ENCODE results near the gene ATP7A. TPM values are rescaled to one million over a fixed set of nuclear protein-coding genes. Genes with fewer than 3 reads are reported as not detected.
"Not testable (repeated sequence)": the region's sequence is repeated elsewhere in the genome, so short reads cannot be mapped to it uniquely, and the experiment has no call there.

The ATP7A gene
- total and polyA plus RNA-seq, 7 experiments from 2014 or later = 5.4 to 17.4 (median 13.4) TPM

- no peak for DNase-seq
- Mint-ChIP-seq H3K9me3 (peaks cover 0 to 2% (median 0%) of the 10 kb centered on the region in 11 donors), H3K27me3 (no peaks in the 10 kb centered on the region), H3K27ac (peak overlapping the region in 1 of 9 donors; percentile 78), H3K4me1 (peaks cover 18 to 43% (median 32%) of the 10 kb centered on the region in 7 donors), H3K36me3 (peaks cover 0 to 6% (median 0%) of the 10 kb centered on the region in 5 donors), H3K4me3 (peak overlapping the region in 1 of 10 donors; percentile 25)
- no peak for ATAC-seq
- Histone ChIP-seq H3K4me1 (ENCODE audit: control insufficient read depth in 2 of 2, insufficient read depth in 2 of 2, low read length in 2 of 2) (no peaks in the 10 kb centered on the region), H3K27ac (ENCODE audit: low read depth, low read length) (no peak overlapping the region), H3K36me3 (ENCODE audit: control insufficient read depth in 2 of 3, insufficient read depth in 3 of 3, low read length in 3 of 3) (no peaks in the 10 kb centered on the region), H3K9me3 (ENCODE audit: control insufficient read depth in 2 of 3, low read length in 3 of 3) (no peaks in the 10 kb centered on the region), H3K4me3 (ENCODE audit: low read length) (no peak overlapping the region), H3K27me3 (ENCODE audit: control insufficient read depth in 2 of 2, insufficient read depth in 2 of 2, low read length in 2 of 2) (no peaks in the 10 kb centered on the region)
- ChIA-PET CTCF (no interaction called here), POLR2A (no interaction called here)
- intact Hi-C loops (cut with micrococcal nuclease) = loop anchor here (10.0 kb wide), 3 partner anchors 596 to 1744 kb away; partner anchors contain the start of gene PBDC1 (in 1 of the 2)
Observed at GRCh38 chrX:77918568-77918967, 8.1 kb downstream of the ATP7A start.

GRCh38 chrX:77919370-77919769 lies 8.9 kb downstream of the ATP7A start:
- POLR2A ChIA-PET; ATAC-seq; H3K36me3 Mint-ChIP-seq; H3K4me3 Mint-ChIP-seq; H3K4me3 ChIP-seq (ENCODE audit: low read length); H3K27me3 ChIP-seq (ENCODE audit: control insufficient read depth in 2 of 2, insufficient read depth in 2 of 2, low read length in 2 of 2); H3K36me3 ChIP-seq (ENCODE audit: control insufficient read depth in 2 of 3, insufficient read depth in 3 of 3, low read length in 3 of 3); DNase-seq; H3K27me3 Mint-ChIP-seq; H3K27ac ChIP-seq (ENCODE audit: low read depth, low read length); H3K9me3 Mint-ChIP-seq; CTCF ChIA-PET; H3K4me1 ChIP-seq (ENCODE audit: control insufficient read depth in 2 of 2, insufficient read depth in 2 of 2, low read length in 2 of 2); H3K9me3 ChIP-seq (ENCODE audit: control insufficient read depth in 2 of 3, low read length in 3 of 3): not testable (repeated sequence)
- H3K27ac Mint-ChIP-seq = peak overlapping the region in 3 of 9 donors; percentile 13 to 62 (median 41)
- intact Hi-C loops (cut with micrococcal nuclease) = loop anchor here (10.0 kb wide), 3 partner anchors 595 to 1745 kb away; partner anchors contain the start of gene PBDC1 (in 1 of the 2)
- peaks cover 18 to 44% (median 31%) of the 10 kb centered on the region in 7 donors for H3K4me1 Mint-ChIP-seq

- Histone ChIP-seq H3K27ac (ENCODE audit: low read depth, low read length) (no peak overlapping the region), H3K27me3 (ENCODE audit: control insufficient read depth in 2 of 2, insufficient read depth in 2 of 2, low read length in 2 of 2) (no peaks in the 10 kb centered on the region), H3K9me3 (ENCODE audit: control insufficient read depth in 2 of 3, low read length in 3 of 3) (no peaks in the 10 kb centered on the region), H3K4me3 (ENCODE audit: low read length) (no peak overlapping the region), H3K4me1 (ENCODE audit: control insufficient read depth in 2 of 2, insufficient read depth in 2 of 2, low read length in 2 of 2) (no peaks in the 10 kb centered on the region), H3K36me3 (ENCODE audit: control insufficient read depth in 2 of 3, insufficient read depth in 3 of 3, low read length in 3 of 3) (no peaks in the 10 kb centered on the region)
- H3K36me3 Mint-ChIP-seq = peaks cover 0 to 6% (median 0%) of the 10 kb centered on the region in 5 donors
- peak overlapping the region in 1 of 9 donors; percentile 29 for H3K27ac Mint-ChIP-seq
- POLR2A ChIA-PET = no interaction called here
- intact Hi-C loops (cut with micrococcal nuclease) = no loop called here
- CTCF ChIA-PET = no interaction called here
- ATAC-seq (no peak), DNase-seq (no peak)
- peaks cover 6 to 26% (median 12%) of the 10 kb centered on the region in 7 donors for H3K4me1 Mint-ChIP-seq
- peaks cover 0 to 2% (median 0%) of the 10 kb centered on the region in 11 donors for H3K9me3 Mint-ChIP-seq
- H3K27me3 Mint-ChIP-seq = no peaks in the 10 kb centered on the region
- H3K4me3 Mint-ChIP-seq = no peak overlapping the region
Observed at GRCh38 chrX:77922787-77923186, 12.3 kb downstream of the ATP7A start.

- H3K36me3 ChIP-seq (ENCODE audit: control insufficient read depth in 2 of 3, insufficient read depth in 3 of 3, low read length in 3 of 3) = no peaks in the 10 kb centered on the region
- no peaks in the 10 kb centered on the region for H3K27me3 ChIP-seq (ENCODE audit: control insufficient read depth in 2 of 2, insufficient read depth in 2 of 2, low read length in 2 of 2)
- peaks cover 6 to 20% (median 10%) of the 10 kb centered on the region in 7 donors for H3K4me1 Mint-ChIP-seq
- H3K9me3 Mint-ChIP-seq = peaks cover 0 to 2% (median 0%) of the 10 kb centered on the region in 11 donors
- no peak overlapping the region for H3K4me3 Mint-ChIP-seq
- no peaks in the 10 kb centered on the region for H3K27me3 Mint-ChIP-seq
- intact Hi-C loops (cut with micrococcal nuclease) = no loop called here
- no peak overlapping the region for H3K27ac Mint-ChIP-seq
- no peak overlapping the region for H3K4me3 ChIP-seq (ENCODE audit: low read length)
- ChIA-PET CTCF (no interaction called here), POLR2A (no interaction called here)
- no peaks in the 10 kb centered on the region for H3K9me3 ChIP-seq (ENCODE audit: control insufficient read depth in 2 of 3, low read length in 3 of 3)
- ATAC-seq = no peak
- peaks cover 0 to 8% (median 0%) of the 10 kb centered on the region in 5 donors for H3K36me3 Mint-ChIP-seq
- no peaks in the 10 kb centered on the region for H3K4me1 ChIP-seq (ENCODE audit: control insufficient read depth in 2 of 2, insufficient read depth in 2 of 2, low read length in 2 of 2)
- DNase-seq = no peak
- no peak overlapping the region for H3K27ac ChIP-seq (ENCODE audit: low read depth, low read length)
Observed at GRCh38 chrX:77924320-77924859, 13.9 kb downstream of the ATP7A start.

DNA sequence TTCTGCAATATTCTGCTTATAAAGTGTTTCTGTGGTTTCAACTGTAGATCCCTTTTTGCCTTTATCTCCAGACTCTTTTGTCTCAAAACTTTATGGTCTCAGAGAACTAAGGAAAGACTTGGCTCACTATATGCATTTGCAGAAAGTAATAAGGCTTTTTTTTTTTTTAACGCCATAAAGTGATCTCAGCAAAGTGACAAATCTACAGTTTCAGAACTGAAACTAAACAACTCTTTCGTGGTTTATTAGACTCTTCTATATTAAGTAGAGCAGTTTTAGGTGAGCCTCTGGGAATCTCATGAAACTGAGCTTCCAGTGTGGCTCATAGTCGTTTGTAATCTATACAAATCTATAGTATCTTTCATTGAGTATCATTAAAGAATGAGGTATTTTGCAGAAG lies 15.3 kb downstream of the ATP7A start:
- Mint-ChIP-seq H3K27ac (no peak overlapping the region), H3K9me3 (peaks cover 0 to 2% (median 0%) of the 10 kb centered on the region in 11 donors), H3K4me3 (peak overlapping the region in 1 of 10 donors; percentile 44), H3K4me1 (peaks cover 4 to 20% (median 12%) of the 10 kb centered on the region in 7 donors), H3K27me3 (no peaks in the 10 kb centered on the region), H3K36me3 (peaks cover 0 to 14% (median 5%) of the 10 kb centered on the region in 5 donors)
- H3K4me3 ChIP-seq (ENCODE audit: low read length) = no peak overlapping the region
- no peaks in the 10 kb centered on the region for H3K36me3 ChIP-seq (ENCODE audit: control insufficient read depth in 2 of 3, insufficient read depth in 3 of 3, low read length in 3 of 3)
- ChIA-PET CTCF (interaction anchor here (0.7 kb wide), 1 partner anchor 97 kb away, joined by 3 read pairs; no protein-coding TSS in a partner anchor), POLR2A (no interaction called here)
- no peak for ATAC-seq
- no peak overlapping the region for H3K27ac ChIP-seq (ENCODE audit: low read depth, low read length)
- H3K27me3 ChIP-seq (ENCODE audit: control insufficient read depth in 2 of 2, insufficient read depth in 2 of 2, low read length in 2 of 2) = no peaks in the 10 kb centered on the region
- no peak for DNase-seq
- no peaks in the 10 kb centered on the region for H3K9me3 ChIP-seq (ENCODE audit: control insufficient read depth in 2 of 3, low read length in 3 of 3)
- H3K4me1 ChIP-seq (ENCODE audit: control insufficient read depth in 2 of 2, insufficient read depth in 2 of 2, low read length in 2 of 2) = no peaks in the 10 kb centered on the region
- intact Hi-C loops (cut with micrococcal nuclease) = no loop called here

GRCh38 chrX:77930581-77930980 lies 20.1 kb downstream of the ATP7A start:
- intact Hi-C loops (cut with micrococcal nuclease) = no loop called here
- H3K9me3 Mint-ChIP-seq = no peaks in the 10 kb centered on the region
- POLR2A ChIA-PET = no interaction called here
- Histone ChIP-seq H3K9me3 (ENCODE audit: control insufficient read depth in 2 of 3, low read length in 3 of 3) (no peaks in the 10 kb centered on the region), H3K27ac (ENCODE audit: low read depth, low read length) (no peak overlapping the region), H3K36me3 (ENCODE audit: control insufficient read depth in 2 of 3, insufficient read depth in 3 of 3, low read length in 3 of 3) (no peaks in the 10 kb centered on the region), H3K4me1 (ENCODE audit: control insufficient read depth in 2 of 2, insufficient read depth in 2 of 2, low read length in 2 of 2) (no peaks in the 10 kb centered on the region), H3K27me3 (ENCODE audit: control insufficient read depth in 2 of 2, insufficient read depth in 2 of 2, low read length in 2 of 2) (no peaks in the 10 kb centered on the region), H3K4me3 (ENCODE audit: low read length) (no peak overlapping the region)
- peaks cover 0 to 14% (median 5%) of the 10 kb centered on the region in 5 donors for H3K36me3 Mint-ChIP-seq
- DNase-seq (no peak), ATAC-seq (no peak)
- CTCF ChIA-PET = no interaction called here
- H3K27me3 Mint-ChIP-seq = no peaks in the 10 kb centered on the region
- peaks cover 0 to 8% (median 3%) of the 10 kb centered on the region in 7 donors for H3K4me1 Mint-ChIP-seq
- H3K27ac Mint-ChIP-seq = no peak overlapping the region
- H3K4me3 Mint-ChIP-seq = no peak overlapping the region

DNA sequence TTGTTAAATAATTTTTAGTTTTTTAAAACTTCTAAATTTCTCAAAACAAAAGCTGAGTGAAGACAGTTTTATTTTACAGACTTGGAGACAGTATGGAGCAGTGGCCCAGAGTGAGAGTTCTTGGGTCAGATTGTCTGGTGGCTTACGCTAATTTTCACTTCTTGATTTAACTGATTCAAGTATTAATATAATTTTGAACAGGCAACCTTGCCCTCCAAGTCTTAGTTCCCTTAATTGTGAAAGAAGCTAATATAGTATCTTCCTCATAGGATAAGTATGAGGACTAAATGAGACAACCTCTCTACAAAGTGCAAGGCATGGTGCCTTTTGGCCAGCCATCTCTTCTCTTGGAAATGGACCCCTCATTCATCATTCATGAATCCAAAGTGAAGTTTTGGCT lies 25.4 kb downstream of the ATP7A start:
- no peak for DNase-seq
- Histone ChIP-seq H3K27ac (ENCODE audit: low read depth, low read length) (no peak overlapping the region), H3K4me3 (ENCODE audit: low read length) (no peak overlapping the region), H3K27me3 (ENCODE audit: control insufficient read depth in 2 of 2, insufficient read depth in 2 of 2, low read length in 2 of 2) (no peaks in the 10 kb centered on the region), H3K4me1 (ENCODE audit: control insufficient read depth in 2 of 2, insufficient read depth in 2 of 2, low read length in 2 of 2) (no peaks in the 10 kb centered on the region), H3K36me3 (ENCODE audit: control insufficient read depth in 2 of 3, insufficient read depth in 3 of 3, low read length in 3 of 3) (no peaks in the 10 kb centered on the region), H3K9me3 (ENCODE audit: control insufficient read depth in 2 of 3, low read length in 3 of 3) (no peaks in the 10 kb centered on the region)
- Mint-ChIP-seq H3K4me1 (peaks cover 0 to 8% (median 0%) of the 10 kb centered on the region in 7 donors), H3K27me3 (no peaks in the 10 kb centered on the region), H3K9me3 (no peaks in the 10 kb centered on the region), H3K27ac (peak overlapping the region in 1 of 9 donors; percentile 57), H3K36me3 (peaks cover 0 to 5% (median 0%) of the 10 kb centered on the region in 5 donors), H3K4me3 (no peak overlapping the region)
- ATAC-seq = no peak
- CTCF ChIA-PET = no interaction called here
- intact Hi-C loops (cut with micrococcal nuclease) = no loop called here
- POLR2A ChIA-PET = no interaction called here
